HG02588 (cell line): ENCODE measurements around the gene MOB3B.

Experiments used
- ATAC-seq: cut with Tn5 transposase; IDR thresholded peaks from one replicate; pipeline ENCODE4 v1.9.1; 2021; ENCODE audit warnings: mild to moderate bottlenecking, moderate library complexity; ENCODE audit not compliant: unreplicated experiment

Gene MOB3B

DNA sequence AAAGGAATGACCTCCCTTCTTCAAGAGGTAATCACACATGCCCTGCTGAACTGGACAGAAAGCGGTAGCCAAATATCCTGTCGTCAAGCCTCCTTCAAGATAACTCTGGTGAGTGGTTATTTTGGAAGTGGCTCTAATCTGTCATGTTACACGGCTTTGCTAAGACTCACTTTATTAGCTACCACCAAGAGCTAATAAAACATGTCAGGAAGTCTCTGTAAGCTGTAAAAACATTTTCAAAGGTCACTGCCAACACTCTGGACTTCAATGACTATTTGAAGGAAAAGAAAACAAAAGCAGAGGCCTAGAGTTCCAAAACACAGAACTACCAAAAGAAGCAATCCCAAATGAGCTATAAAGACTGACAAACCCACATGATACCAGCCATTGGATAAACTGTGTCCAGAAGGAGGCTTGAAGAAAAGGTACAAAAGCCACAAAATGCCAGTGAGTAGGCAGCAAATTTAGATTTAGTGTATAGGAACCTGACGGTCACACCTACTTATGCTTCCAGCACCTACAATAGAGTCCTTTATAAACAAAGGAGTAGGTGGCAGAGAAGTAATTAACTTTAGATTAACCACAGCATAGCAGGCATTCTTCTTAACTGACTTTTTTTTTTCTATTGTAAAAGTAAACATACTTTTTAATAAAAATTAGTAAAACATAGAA is 135.3 kb downstream of the MOB3B start:
- no peak for ATAC-seq

DNA sequence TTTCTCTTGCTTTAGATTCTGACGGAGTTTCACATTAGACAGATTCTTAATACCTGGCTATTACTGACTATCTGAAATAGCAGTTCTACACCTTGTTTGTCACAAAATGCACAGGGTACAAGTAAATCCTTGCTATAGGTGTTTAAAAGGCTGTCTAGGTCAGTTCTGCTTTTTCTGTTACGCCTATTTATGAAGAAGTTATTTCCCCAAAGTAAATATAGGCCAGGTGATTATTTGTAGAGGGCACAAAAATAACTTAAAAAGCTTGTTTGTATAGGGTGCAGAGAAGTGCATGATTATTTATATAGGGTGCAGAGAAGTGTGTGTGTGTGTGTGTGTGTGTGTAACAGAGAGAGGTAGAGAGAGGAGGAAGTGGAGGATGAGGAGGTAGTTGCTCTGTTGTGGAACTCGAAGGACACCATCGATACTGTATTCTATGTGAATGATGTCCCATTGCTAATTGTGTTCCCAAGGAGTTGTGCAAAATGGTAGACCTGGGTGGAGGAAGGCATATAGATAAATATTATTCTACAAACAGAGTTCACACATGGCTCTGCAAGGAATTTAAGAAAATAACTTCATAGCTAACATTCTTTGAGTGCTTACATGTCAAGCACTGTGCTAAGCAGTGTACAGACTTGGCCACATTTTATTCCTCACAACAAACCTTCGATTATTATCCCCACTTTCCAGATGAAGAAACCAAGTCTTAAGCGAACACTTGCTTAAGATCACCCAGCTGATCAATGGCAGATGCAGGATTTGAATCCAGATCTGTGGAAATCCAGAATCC is 136.4 kb downstream of the MOB3B start:
- no peak for ATAC-seq

GRCh38 chr9:27392451-27392850 is 137.2 kb downstream of the MOB3B start:
- ATAC-seq = no peak

DNA sequence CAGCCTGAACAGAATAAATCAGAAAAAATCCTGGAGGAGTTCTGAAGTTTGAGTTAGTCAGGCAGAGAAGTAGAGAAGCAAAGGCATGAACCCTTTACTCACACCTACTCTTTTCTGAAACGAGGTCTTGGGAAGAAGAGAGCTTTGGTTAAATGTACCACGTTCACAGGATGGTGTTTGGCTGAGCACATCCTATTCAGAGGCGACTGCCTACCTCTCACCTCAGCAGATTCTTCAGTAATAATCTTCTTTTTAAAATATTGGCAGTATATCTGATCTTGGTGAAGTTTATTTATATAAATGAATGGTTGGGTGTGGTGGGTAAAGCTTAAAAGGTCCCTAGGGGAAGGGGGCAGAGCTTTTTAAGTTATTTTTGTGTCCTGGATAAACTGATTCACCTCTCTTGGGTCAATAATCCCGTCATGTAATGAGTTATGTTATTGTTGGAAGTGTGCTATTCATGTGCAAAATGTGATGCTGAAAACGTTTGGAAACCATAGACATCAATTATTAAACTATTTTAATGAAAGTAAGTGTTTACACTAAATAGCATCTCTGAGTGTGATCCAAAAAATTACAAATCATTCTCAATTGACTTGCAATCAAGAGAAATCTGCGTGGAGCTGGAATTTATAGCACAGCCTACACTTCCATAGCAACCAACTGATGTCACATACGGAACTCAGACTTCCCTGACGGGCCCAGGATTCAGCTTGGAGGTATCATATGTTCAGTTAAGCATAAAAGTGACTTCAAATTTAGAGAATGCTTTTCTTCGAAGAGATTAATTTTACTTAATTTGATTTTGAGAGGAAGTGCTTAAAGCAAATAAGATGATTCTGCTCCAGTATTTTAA is 138.3 kb downstream of the MOB3B start:
- no peak for ATAC-seq

- no peak for ATAC-seq
Observed at GRCh38 chr9:27388150-27388549, 141.5 kb downstream of the MOB3B start.

- no peak for ATAC-seq
Observed at GRCh38 chr9:27387722-27388121, 141.9 kb downstream of the MOB3B start.

DNA sequence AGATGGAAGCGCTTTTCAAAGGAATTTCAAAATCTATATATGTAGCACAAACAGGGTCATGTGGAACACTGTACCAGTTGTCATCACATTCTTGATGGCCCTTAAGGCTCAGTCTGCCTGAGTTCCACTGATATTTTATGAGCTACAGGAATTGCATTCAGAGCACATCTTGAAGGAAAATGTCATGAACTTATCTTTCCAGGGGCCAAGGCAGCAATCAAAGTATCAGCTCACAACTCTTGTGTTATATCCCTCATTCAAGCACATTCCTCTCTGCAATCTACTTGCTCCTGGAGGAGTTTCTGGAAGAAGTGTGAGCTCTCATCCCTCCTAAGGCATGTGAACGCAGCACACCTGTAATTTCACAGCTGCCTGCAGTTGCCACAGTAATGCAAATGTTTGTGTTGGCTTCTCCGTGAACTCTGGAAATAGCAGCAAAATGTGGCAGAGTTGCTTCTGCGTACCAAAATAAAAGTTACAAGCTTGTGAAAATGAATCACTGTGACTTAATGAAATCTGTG is 143.0 kb downstream of the MOB3B start:
- ATAC-seq = no peak

- no peak for ATAC-seq
Observed at GRCh38 chr9:27385606-27386322, 143.8 kb downstream of the MOB3B start.

- no peak for ATAC-seq
Observed at GRCh38 chr9:27384262-27385014, 145.2 kb downstream of the MOB3B start.

DNA sequence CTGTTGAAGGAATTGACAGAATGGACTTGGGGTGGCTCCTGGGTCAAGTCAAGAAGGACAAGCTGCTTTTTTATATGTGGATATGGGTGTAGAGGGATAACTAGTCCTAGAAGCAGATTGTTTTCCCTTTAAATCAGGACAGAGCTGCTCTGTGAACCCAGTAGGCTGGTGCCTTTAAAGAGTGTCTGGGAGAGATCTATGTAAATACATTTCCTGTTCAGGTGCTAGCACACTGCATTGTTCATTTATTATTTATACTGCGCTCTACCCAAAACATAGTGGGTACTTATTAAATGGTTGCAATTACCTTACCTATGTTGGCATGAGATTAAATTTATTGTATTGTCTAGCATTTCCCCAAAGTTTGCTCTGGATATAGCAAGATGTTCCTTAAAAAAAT is 146.1 kb downstream of the MOB3B start:
- peak; percentile 49 for ATAC-seq

- ATAC-seq = no peak
Observed at GRCh38 chr9:27382975-27383374, 146.6 kb downstream of the MOB3B start.

GRCh38 chr9:27382308-27382707 is 147.3 kb downstream of the MOB3B start:
- no peak for ATAC-seq

DNA sequence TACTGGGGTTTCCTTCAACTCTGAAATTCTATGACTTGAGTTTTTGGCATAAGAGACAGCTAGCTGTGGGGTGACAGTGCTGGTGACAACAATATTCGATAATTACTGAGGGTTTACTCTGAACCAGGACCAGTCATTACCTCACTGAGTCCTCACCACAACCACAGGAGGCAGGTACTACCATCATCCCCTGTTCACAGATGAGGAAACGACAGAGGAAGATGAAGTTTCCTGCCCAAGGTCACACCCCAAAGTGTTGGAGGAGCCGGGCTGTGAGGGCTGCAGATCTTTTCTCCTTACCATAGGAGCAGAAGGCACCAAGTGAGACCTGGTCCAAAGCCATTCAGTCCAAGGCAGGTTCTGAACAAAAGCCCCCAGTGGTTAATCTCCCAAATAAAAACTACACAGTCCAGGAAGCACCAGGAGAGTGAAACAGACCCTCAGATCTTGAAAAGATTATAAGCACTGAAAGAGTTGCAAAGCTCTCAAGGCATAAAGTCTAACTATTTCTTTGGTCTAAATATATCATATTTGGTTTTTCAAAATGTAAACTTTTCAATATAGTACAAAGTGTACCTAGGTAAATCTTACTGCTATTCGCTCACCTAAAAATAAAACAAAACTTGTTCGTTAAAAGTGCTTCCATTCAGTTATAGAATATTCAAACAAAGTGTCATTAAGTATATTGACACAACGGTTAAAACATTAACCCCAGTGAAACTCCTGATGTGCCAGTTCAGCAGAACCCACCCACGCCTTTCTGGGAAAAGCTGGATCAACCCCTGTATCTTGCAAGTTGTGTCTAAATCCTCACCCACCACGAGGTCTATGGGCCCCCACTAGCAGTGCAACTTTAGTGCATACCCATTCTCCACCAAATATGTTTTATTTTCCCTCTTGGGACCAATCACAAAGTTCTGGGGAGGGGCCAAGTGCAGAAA is 150.0 kb downstream of the MOB3B start:
- ATAC-seq = no peak

DNA sequence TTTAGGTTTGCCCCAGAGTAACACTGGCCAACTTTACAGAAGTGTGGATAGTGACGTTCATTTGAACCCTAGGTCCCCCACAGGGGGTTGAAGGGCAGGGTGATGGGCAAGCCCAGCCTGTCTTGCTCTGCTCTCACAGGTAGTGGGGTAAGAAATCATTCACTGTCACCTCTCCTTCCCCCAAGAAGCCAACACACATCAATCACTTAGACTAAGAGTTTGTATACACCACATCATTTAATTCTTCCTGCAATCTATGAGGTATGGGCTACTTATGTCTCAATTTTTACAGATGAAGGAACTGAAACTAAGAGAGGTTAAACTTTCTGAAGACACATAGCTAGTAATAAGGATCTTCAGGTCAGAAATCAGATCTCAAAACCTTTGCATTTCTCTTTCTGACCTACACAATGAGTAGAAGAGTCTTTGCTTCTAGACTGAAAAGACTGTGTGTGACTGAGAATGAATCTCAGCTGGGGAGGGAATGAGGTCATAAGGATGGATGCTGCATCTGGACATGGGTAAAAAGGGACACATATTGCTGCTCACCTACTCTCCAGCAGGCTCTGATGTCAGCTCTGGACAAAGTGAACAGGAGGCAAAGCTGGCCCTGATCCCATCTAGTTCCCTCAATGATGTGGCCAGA is 151.7 kb downstream of the MOB3B start:
- peak; percentile 83 for ATAC-seq

- ATAC-seq = peak; percentile 29
Observed at GRCh38 chr9:27377147-27377807, 152.3 kb downstream of the MOB3B start.

GRCh38 chr9:27373851-27374250 is 155.8 kb downstream of the MOB3B start:
- no peak for ATAC-seq

DNA sequence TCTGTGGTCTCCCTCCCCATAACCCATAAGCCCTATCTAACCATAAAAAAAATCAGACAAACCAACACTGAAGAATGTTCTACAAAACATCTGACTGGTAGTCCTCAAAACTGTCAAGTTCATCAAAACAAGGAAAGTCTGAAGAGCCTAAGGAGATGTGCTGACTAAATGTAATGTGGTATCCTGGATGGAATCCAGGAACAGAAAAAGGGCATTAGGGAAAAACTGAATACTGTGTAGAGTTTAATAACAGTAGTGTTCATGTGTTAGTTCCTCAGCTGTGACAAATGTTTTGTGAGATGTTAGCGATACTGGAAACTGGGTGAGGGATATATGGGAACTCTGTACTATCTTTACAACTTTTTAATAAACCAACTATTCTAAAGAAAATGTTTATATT is 157.0 kb downstream of the MOB3B start:
- ATAC-seq = no peak

DNA sequence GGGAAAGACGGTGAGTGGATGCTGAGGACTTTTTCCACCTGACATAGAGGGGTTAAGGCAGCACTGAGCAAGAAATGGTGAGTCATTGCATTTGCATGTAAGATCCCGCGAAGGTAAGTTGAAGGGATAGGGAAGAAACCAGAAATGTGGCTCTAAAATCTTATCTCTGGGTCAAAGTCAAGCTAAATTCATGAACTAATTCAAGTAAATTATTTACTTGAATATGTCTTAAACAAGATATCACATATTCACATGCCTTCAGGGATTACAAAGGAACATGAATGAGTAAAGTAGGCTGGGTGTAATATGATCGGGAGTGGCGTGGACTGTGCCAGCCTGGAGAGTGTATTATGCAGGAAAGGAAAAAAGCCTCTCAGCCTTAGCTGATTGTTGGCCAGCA is 158.2 kb downstream of the MOB3B start:
- no peak for ATAC-seq
